Fibroblast of lung (primary cell): Measurements from ENCODE around the gene HOXA13.

Experiments used
- EZH2 ChIP-seq: IDR thresholded peaks from 2 replicates; pipeline ENCODE4 v1.5.1; 2012; ENCODE audit warnings: low read length, control low read depth, mild to moderate bottlenecking; ENCODE audit errors: missing control alignments
- TF ChIP-seq, protein P1 (sequence below), 2 donors: IDR thresholded peaks in 1 of 2; conservative IDR thresholded peaks in 1 of 2; 1 replicate in 1 of 2; 2 replicates in 1 of 2; pipeline ENCODE4 v1.5.1; 2011 to 2012; ENCODE audit warnings: low read length in 2 of 2, control low read depth in 1 of 2, inconsistent platforms in 1 of 2, low read depth in 1 of 2, mild to moderate bottlenecking in 1 of 2

DNA sequence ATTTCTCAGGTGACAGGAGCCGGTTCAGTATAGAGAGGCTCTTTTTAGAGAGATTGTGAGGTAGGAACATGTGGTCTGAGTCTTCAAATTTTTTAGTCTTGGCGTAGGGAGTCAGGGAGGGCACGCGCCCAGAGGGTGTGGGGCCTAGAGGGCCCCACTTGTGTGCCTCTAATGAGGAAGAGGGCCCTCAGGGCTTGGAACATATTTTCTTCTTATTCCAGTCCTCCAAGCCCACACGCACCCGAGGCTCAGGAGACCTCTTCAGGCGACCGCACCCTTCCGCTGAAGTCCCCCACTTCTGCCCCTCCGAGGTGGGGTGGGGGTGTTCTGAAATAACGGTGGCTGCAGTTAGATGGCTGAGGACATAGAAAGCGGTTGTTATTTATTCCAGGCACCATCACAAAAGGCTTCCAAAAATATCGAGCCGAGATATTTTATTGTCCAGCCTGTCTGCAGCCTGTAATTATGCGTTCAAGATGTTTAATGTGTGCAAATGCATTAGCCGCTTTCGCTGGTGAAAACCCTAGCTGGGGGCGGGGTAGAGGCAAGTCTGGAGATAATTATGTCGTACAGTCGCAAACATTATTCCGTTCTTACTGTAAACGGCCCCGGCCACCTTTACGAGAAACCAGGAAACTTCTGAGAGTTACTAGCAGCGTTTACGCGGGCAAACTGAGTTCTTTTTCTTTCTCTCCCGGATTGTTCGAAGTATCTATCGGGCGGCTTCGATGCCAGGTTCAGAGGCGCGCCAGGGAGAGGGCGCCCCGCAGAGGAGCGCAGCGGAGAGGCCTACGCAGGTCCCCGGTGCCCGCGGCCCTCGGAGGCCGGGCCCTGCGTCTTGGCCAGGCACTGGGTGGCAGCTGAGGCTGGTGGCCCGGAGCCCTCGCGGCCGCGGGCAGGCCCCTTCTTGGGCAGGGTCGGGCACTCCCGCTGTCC, 12.9 kb upstream of the HOXA13 start:
- TF ChIP-seq, protein P1, sequence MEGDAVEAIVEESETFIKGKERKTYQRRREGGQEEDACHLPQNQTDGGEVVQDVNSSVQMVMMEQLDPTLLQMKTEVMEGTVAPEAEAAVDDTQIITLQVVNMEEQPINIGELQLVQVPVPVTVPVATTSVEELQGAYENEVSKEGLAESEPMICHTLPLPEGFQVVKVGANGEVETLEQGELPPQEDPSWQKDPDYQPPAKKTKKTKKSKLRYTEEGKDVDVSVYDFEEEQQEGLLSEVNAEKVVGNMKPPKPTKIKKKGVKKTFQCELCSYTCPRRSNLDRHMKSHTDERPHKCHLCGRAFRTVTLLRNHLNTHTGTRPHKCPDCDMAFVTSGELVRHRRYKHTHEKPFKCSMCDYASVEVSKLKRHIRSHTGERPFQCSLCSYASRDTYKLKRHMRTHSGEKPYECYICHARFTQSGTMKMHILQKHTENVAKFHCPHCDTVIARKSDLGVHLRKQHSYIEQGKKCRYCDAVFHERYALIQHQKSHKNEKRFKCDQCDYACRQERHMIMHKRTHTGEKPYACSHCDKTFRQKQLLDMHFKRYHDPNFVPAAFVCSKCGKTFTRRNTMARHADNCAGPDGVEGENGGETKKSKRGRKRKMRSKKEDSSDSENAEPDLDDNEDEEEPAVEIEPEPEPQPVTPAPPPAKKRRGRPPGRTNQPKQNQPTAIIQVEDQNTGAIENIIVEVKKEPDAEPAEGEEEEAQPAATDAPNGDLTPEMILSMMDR (conservative IDR thresholded peaks at IDR 0.05 in 1 of 2, IDR thresholded peaks at IDR 0.05 in 1 of 2; ENCODE audit: low read depth in 1 of 2, low read length in 2 of 2) = no peak
- peak; percentile 31 for TF ChIP-seq EZH2
